Nephron progenitor cell (in vitro differentiated cells): ENCODE results near the gene CFAP68.
"Not testable (repeated sequence)": the region's sequence is repeated elsewhere in the genome, so short reads cannot be mapped to it uniquely, and the experiment has no call there.

Source experiments
- DNase-seq: peaks from one replicate; pipeline ENCODE4 v3.0.0; 2021
- H3K27ac Mint-ChIP-seq: 2 replicates; pipeline ENCODE4 v1.8.0; 2021; ENCODE audit warnings: mild to moderate bottlenecking, moderate library complexity, mixed read lengths
- H3K27me3 Mint-ChIP-seq: 2 replicates; pipeline ENCODE4 v1.8.0; 2021; ENCODE audit warnings: mild to moderate bottlenecking, low read depth, mixed read lengths; ENCODE audit not compliant: poor library complexity
- H3K36me3 Mint-ChIP-seq: 2 replicates; pipeline ENCODE4 v1.8.0; 2021; ENCODE audit warnings: low read depth, mixed read lengths
- H3K4me1 Mint-ChIP-seq: 2 replicates; pipeline ENCODE4 v1.8.0; 2021; ENCODE audit warnings: mixed read lengths
- H3K4me3 Mint-ChIP-seq: 2 replicates; pipeline ENCODE4 v1.8.0; 2021; ENCODE audit warnings: mild to moderate bottlenecking, moderate library complexity, mixed read lengths
- H3K9me3 Mint-ChIP-seq: 2 replicates; pipeline ENCODE4 v1.8.0; 2021; ENCODE audit warnings: mild to moderate bottlenecking, moderate library complexity, mixed read lengths
- CTCF ChIP-seq: fragments of 200-600 bp; sonication (generic); IDR thresholded peaks from 2 replicates; pipeline ENCODE4 v1.5.0; 2021; ENCODE audit warnings: antibody characterized with exemption

Gene CFAP68

GRCh38 chr11:111926505-111927391 lies 47.4 kb downstream of the CFAP68 start:
- Mint-ChIP-seq H3K4me1 (peaks cover 46% of the 10 kb centered on the region), H3K27me3 (peaks cover 4% of the 10 kb centered on the region), H3K9me3 (no peaks in the 10 kb centered on the region)

GRCh38 chr11:111930472-111930871 lies 51.1 kb downstream of the CFAP68 start:
- Mint-ChIP-seq H3K36me3 (no peaks in the 10 kb centered on the region), H3K27me3 (no peaks in the 10 kb centered on the region), H3K4me1 (peaks cover 31% of the 10 kb centered on the region), H3K27ac (no peak overlapping the region), H3K9me3 (no peaks in the 10 kb centered on the region), H3K4me3 (no peak overlapping the region)
- no peak for TF ChIP-seq CTCF
- no peak for DNase-seq

More at GRCh38 chr11:111926505-111927391, 47.4 kb downstream of the CFAP68 start:
- peak; percentile 98 for DNase-seq
- no peak for TF ChIP-seq CTCF
- Mint-ChIP-seq H3K27ac (peak overlapping the region; percentile 99), H3K4me3 (peak overlapping the region; percentile 81), H3K36me3 (no peaks in the 10 kb centered on the region)

GRCh38 chr11:111932611-111932950 lies 53.2 kb downstream of the CFAP68 start:
- no peak overlapping the region for H3K4me3 Mint-ChIP-seq
- no peaks in the 10 kb centered on the region for H3K9me3 Mint-ChIP-seq
- H3K36me3 Mint-ChIP-seq: no peaks in the 10 kb centered on the region
- H3K27me3 Mint-ChIP-seq: peaks cover 4% of the 10 kb centered on the region
- DNase-seq: no peak
- no peak for TF ChIP-seq CTCF
- H3K4me1 Mint-ChIP-seq: peaks cover 27% of the 10 kb centered on the region
- H3K27ac Mint-ChIP-seq: no peak overlapping the region

- not testable (repeated sequence) for H3K27ac Mint-ChIP-seq, H3K9me3 Mint-ChIP-seq, H3K36me3 Mint-ChIP-seq, H3K27me3 Mint-ChIP-seq, H3K4me3 Mint-ChIP-seq, DNase-seq
- H3K4me1 Mint-ChIP-seq: peaks cover 32% of the 10 kb centered on the region
Measured at GRCh38 chr11:111933176-111933575, 53.8 kb downstream of the CFAP68 start.

GRCh38 chr11:111933872-111934271 lies 54.5 kb downstream of the CFAP68 start:
- no peaks in the 10 kb centered on the region for H3K9me3 Mint-ChIP-seq
- H3K4me1 Mint-ChIP-seq: peaks cover 38% of the 10 kb centered on the region
- H3K27me3 Mint-ChIP-seq: peaks cover 6% of the 10 kb centered on the region
- DNase-seq: no peak
- no peak overlapping the region for H3K4me3 Mint-ChIP-seq
- no peaks in the 10 kb centered on the region for H3K36me3 Mint-ChIP-seq
- no peak for TF ChIP-seq CTCF
- H3K27ac Mint-ChIP-seq: no peak overlapping the region

GRCh38 chr11:111934306-111934705 lies 55.0 kb downstream of the CFAP68 start:
- no peak for DNase-seq
- H3K27ac Mint-ChIP-seq: no peak overlapping the region
- H3K36me3 Mint-ChIP-seq: no peaks in the 10 kb centered on the region
- H3K4me1 Mint-ChIP-seq: peaks cover 43% of the 10 kb centered on the region
- TF ChIP-seq CTCF: no peak
- no peak overlapping the region for H3K4me3 Mint-ChIP-seq
- H3K27me3 Mint-ChIP-seq: peaks cover 6% of the 10 kb centered on the region
- H3K9me3 Mint-ChIP-seq: no peaks in the 10 kb centered on the region
